CD4-positive, CD25-positive, alpha-beta regulatory T cell (primary cell): Measurements from ENCODE around the gene GDPD5. TPM values are rescaled to one million over a fixed set of nuclear protein-coding genes. Genes with fewer than 3 reads are reported as not detected.

Experiments used
- ATAC-seq, 2 donors: fragments of 150-1000 bp; cut with Tn5 transposase; one replicate each; pipeline ENCODE4 v1.10.0; 2021; ENCODE audit warnings: low read depth in 2 of 2, moderate number of reproducible peaks in 2 of 2, moderate library complexity in 1 of 2
- DNase-seq, 3 donors: peaks; one replicate each; pipeline versions ENCODE4 v3.0.0 to v3.0.0-alpha.2; 2012 to 2022; ENCODE audit warnings: mixed read lengths in 1 of 3
- H3K27ac ChIP-seq: one replicate; pipeline ENCODE4 v1.7.0; 2013; ENCODE audit warnings: mild to moderate bottlenecking, low read length; ENCODE audit not compliant: insufficient read depth, poor library complexity, severe bottlenecking
- H3K27me3 ChIP-seq: one replicate; pipeline ENCODE4 v1.7.0; 2013; ENCODE audit warnings: low read length; ENCODE audit not compliant: control insufficient read depth, insufficient read depth
- H3K36me3 ChIP-seq: one replicate; pipeline ENCODE4 v1.7.0; 2013; ENCODE audit warnings: mild to moderate bottlenecking, low read length, moderate library complexity; ENCODE audit not compliant: control insufficient read depth, insufficient read depth
- H3K4me1 ChIP-seq: 2 replicates; pipeline ENCODE4 v1.7.0; 2013; ENCODE audit warnings: mild to moderate bottlenecking, low read length; ENCODE audit not compliant: insufficient read depth, control insufficient read depth, poor library complexity, severe bottlenecking
- H3K4me3 ChIP-seq: one replicate; pipeline ENCODE4 v1.7.0; 2013; ENCODE audit warnings: low read depth, mild to moderate bottlenecking, low read length, moderate library complexity
- H3K9me3 ChIP-seq, 2 experiments: 1 replicate in 1 of 2; 2 replicates in 1 of 2; pipeline ENCODE4 v1.7.0; 2013; ENCODE audit warnings: low read length in 2 of 2, mild to moderate bottlenecking in 1 of 2, moderate library complexity in 1 of 2; ENCODE audit not compliant: control insufficient read depth in 2 of 2
- H3K27ac Mint-ChIP-seq, 3 donors: one replicate each; pipeline ENCODE4 v1.8.0; 2020 to 2022; ENCODE audit warnings: mild to moderate bottlenecking in 3 of 3, mixed read lengths in 3 of 3, moderate library complexity in 2 of 3
- H3K27me3 Mint-ChIP-seq: one replicate; pipeline ENCODE4 v1.8.0; 2022; ENCODE audit warnings: mild to moderate bottlenecking, mixed read lengths
- H3K36me3 Mint-ChIP-seq: one replicate; pipeline ENCODE4 v1.8.0; 2020; ENCODE audit warnings: mixed read lengths
- H3K4me1 Mint-ChIP-seq, 4 donors: one replicate each; pipeline ENCODE4 v1.8.0; 2020 to 2022; ENCODE audit warnings: mixed read lengths in 4 of 4, mild to moderate bottlenecking in 1 of 4
- H3K4me3 Mint-ChIP-seq, 4 donors: one replicate each; pipeline ENCODE4 v1.8.0; 2020 to 2022; ENCODE audit warnings: mild to moderate bottlenecking in 4 of 4, mixed read lengths in 4 of 4, moderate library complexity in 3 of 4
- H3K9me3 Mint-ChIP-seq, 7 donors: one replicate each; pipeline ENCODE4 v1.8.0; 2020 to 2022; ENCODE audit warnings: mixed read lengths in 7 of 7, mild to moderate bottlenecking in 3 of 7, moderate library complexity in 2 of 7
- polyA plus RNA-seq, 4 donors: library from polyadenylated mRNA; unstranded; fragments of 300-500 nt; fragmentation: Illumina TruSeq; gene quantifications; one replicate each; pipeline ENCODE4 v1.2.3, GENCODE V29; 2021
- total RNA-seq: library from RNA; stranded (reverse); gene quantifications from one replicate; pipeline ENCODE4 v1.2.3, GENCODE V29; 2022

The GDPD5 gene
- total and polyA plus RNA-seq, 5 donors from 2014 or later: 8.0 to 170 (median 21.5) TPM

- peaks cover 0 to 2% (median 0%) of the 10 kb centered on the region in 7 donors for H3K9me3 Mint-ChIP-seq
- Histone ChIP-seq H3K4me3 (peak overlapping the region; percentile 76), H3K27ac (no peak overlapping the region), H3K36me3 (no peaks in the 10 kb centered on the region), H3K4me1 (peaks cover 48% of the 10 kb centered on the region), H3K27me3 (no peaks in the 10 kb centered on the region), H3K9me3 (no peaks in the 10 kb centered on the region)
- peak overlapping the region in 2 of 3 donors; percentile 38 to 80 for H3K27ac Mint-ChIP-seq
- H3K4me1 Mint-ChIP-seq: peaks cover 15 to 67% (median 41%) of the 10 kb centered on the region in 4 donors
- H3K36me3 Mint-ChIP-seq: no peaks in the 10 kb centered on the region
- H3K4me3 Mint-ChIP-seq: peak overlapping the region in 2 of 4 donors; percentile 48 to 99
- no peaks in the 10 kb centered on the region for H3K27me3 Mint-ChIP-seq
- ATAC-seq (no peak), DNase-seq (no peak)
Observed at GRCh38 chr11:75522286-75523044, 3.3 kb downstream of the GDPD5 start.

- no peaks in the 10 kb centered on the region for H3K27me3 Mint-ChIP-seq
- H3K4me1 Mint-ChIP-seq: peaks cover 18 to 77% (median 45%) of the 10 kb centered on the region in 4 donors
- H3K9me3 Mint-ChIP-seq: peaks cover 0 to 2% (median 0%) of the 10 kb centered on the region in 7 donors
- no peak for DNase-seq
- Histone ChIP-seq H3K9me3 (no peaks in the 10 kb centered on the region), H3K4me3 (no peak overlapping the region), H3K4me1 (peaks cover 49% of the 10 kb centered on the region), H3K27ac (no peak overlapping the region), H3K27me3 (no peaks in the 10 kb centered on the region), H3K36me3 (no peaks in the 10 kb centered on the region)
- peak overlapping the region in 1 of 3 donors; percentile 66 for H3K27ac Mint-ChIP-seq
- H3K36me3 Mint-ChIP-seq: peaks cover 3% of the 10 kb centered on the region
- ATAC-seq: no peak
- H3K4me3 Mint-ChIP-seq: peak overlapping the region in 1 of 4 donors; percentile 48
Observed at GRCh38 chr11:75520688-75521087, 5.1 kb downstream of the GDPD5 start.

GRCh38 chr11:75518771-75519653, 6.7 kb downstream of the GDPD5 start:
- Mint-ChIP-seq H3K27me3 (no peaks in the 10 kb centered on the region), H3K9me3 (no peaks in the 10 kb centered on the region), H3K4me3 (peak overlapping the region in 2 of 4 donors; percentile 27 to 63), H3K27ac (peak overlapping the region; percentile 65 to 77 (median 69)), H3K36me3 (peaks cover 3% of the 10 kb centered on the region), H3K4me1 (peaks cover 18 to 79% (median 41%) of the 10 kb centered on the region in 4 donors)
- Histone ChIP-seq H3K4me3 (no peak overlapping the region), H3K36me3 (no peaks in the 10 kb centered on the region), H3K9me3 (no peaks in the 10 kb centered on the region), H3K27ac (no peak overlapping the region), H3K27me3 (no peaks in the 10 kb centered on the region), H3K4me1 (peaks cover 47% of the 10 kb centered on the region)
- DNase-seq (no peak), ATAC-seq (no peak)

GRCh38 chr11:75518204-75518549, 7.6 kb downstream of the GDPD5 start:
- Mint-ChIP-seq H3K4me1 (peaks cover 13 to 73% (median 34%) of the 10 kb centered on the region in 4 donors), H3K36me3 (peaks cover 3% of the 10 kb centered on the region), H3K27ac (peak overlapping the region in 1 of 3 donors; percentile 54), H3K4me3 (no peak overlapping the region), H3K9me3 (no peaks in the 10 kb centered on the region), H3K27me3 (no peaks in the 10 kb centered on the region)
- no peaks in the 10 kb centered on the region for H3K9me3 ChIP-seq
- no peaks in the 10 kb centered on the region for H3K27me3 ChIP-seq
- H3K4me1 ChIP-seq: peaks cover 39% of the 10 kb centered on the region
- no peaks in the 10 kb centered on the region for H3K36me3 ChIP-seq
- no peak overlapping the region for H3K4me3 ChIP-seq
- no peak for DNase-seq
- no peak for ATAC-seq
- no peak overlapping the region for H3K27ac ChIP-seq

GRCh38 chr11:75516886-75517285, 8.9 kb downstream of the GDPD5 start:
- Histone ChIP-seq H3K27ac (no peak overlapping the region), H3K9me3 (no peaks in the 10 kb centered on the region), H3K36me3 (no peaks in the 10 kb centered on the region), H3K4me1 (peaks cover 26% of the 10 kb centered on the region), H3K27me3 (no peaks in the 10 kb centered on the region), H3K4me3 (no peak overlapping the region)
- H3K4me3 Mint-ChIP-seq: peak overlapping the region in 3 of 4 donors; percentile 19 to 82 (median 44)
- ATAC-seq: no peak
- no peaks in the 10 kb centered on the region for H3K27me3 Mint-ChIP-seq
- peaks cover 3% of the 10 kb centered on the region for H3K36me3 Mint-ChIP-seq
- peaks cover 12 to 70% (median 32%) of the 10 kb centered on the region in 4 donors for H3K4me1 Mint-ChIP-seq
- DNase-seq: no peak
- H3K9me3 Mint-ChIP-seq: no peaks in the 10 kb centered on the region
- peak overlapping the region in 1 of 3 donors; percentile 82 for H3K27ac Mint-ChIP-seq

GRCh38 chr11:75516140-75516539, 9.6 kb downstream of the GDPD5 start:
- DNase-seq (no peak), ATAC-seq (no peak)
- no peak overlapping the region for H3K4me3 ChIP-seq
- H3K27me3 ChIP-seq: no peaks in the 10 kb centered on the region
- H3K27ac ChIP-seq: no peak overlapping the region
- no peaks in the 10 kb centered on the region for H3K27me3 Mint-ChIP-seq
- H3K4me1 ChIP-seq: peaks cover 25% of the 10 kb centered on the region
- H3K9me3 ChIP-seq: no peaks in the 10 kb centered on the region
- H3K27ac Mint-ChIP-seq: peak overlapping the region in 1 of 3 donors; percentile 78
- H3K36me3 Mint-ChIP-seq: peaks cover 3% of the 10 kb centered on the region
- peaks cover 7 to 70% (median 32%) of the 10 kb centered on the region in 4 donors for H3K4me1 Mint-ChIP-seq
- H3K9me3 Mint-ChIP-seq: no peaks in the 10 kb centered on the region
- H3K4me3 Mint-ChIP-seq: peak overlapping the region in 1 of 4 donors; percentile 44
- H3K36me3 ChIP-seq: no peaks in the 10 kb centered on the region

GRCh38 chr11:75514596-75514995, 11.1 kb downstream of the GDPD5 start:
- Mint-ChIP-seq H3K36me3 (peaks cover 3% of the 10 kb centered on the region), H3K27ac (no peak overlapping the region), H3K27me3 (no peaks in the 10 kb centered on the region), H3K4me1 (peaks cover 7 to 68% (median 33%) of the 10 kb centered on the region in 4 donors), H3K4me3 (peak overlapping the region in 1 of 4 donors; percentile 5), H3K9me3 (no peaks in the 10 kb centered on the region)
- Histone ChIP-seq H3K4me3 (no peak overlapping the region), H3K36me3 (no peaks in the 10 kb centered on the region), H3K27me3 (no peaks in the 10 kb centered on the region), H3K9me3 (no peaks in the 10 kb centered on the region), H3K4me1 (peaks cover 31% of the 10 kb centered on the region), H3K27ac (no peak overlapping the region)
- ATAC-seq: peak in 1 of 2 donors; percentile 30
- peak in 1 of 3 donors; percentile 44 for DNase-seq
